Bronchus fibroblast of lung (primary cell): Measurements from ENCODE around the gene TAS2R42. TPM values are rescaled to one million over a fixed set of nuclear protein-coding genes. Genes with fewer than 3 reads are reported as not detected.

Source experiments
- total RNA-seq: library from RNA; depleted of rRNA; stranded (reverse); fragments of >200 nt; gene quantifications from 2 replicates; pipeline ENCODE4 v1.2.3, GENCODE V29; 2015

The TAS2R42 gene
- not detected in 2 replicates for total RNA-seq

GRCh38 chr12:11186837-11187236 is at the start of gene TAS2R42:
Gene TAS2R42, minus strand, starts transcription at chr12:11186937. Its CDS starts 0 bp downstream, at chr12:11186937.

GRCh38 chr12:11171145-11171968 is 15.4 kb downstream of the TAS2R42 start, which contains the start of gene SMIM10L1:
Gene SMIM10L1, plus strand, starts transcription at chr12:11171194. Its CDS starts 163 bp downstream, at chr12:11171357.

Other genes starting within 250 kb of the TAS2R42 start
- gene TAS2R14, start 247.7 kb downstream of the TAS2R42 start, total RNA-seq = 0.15 and 1.0 TPM in 2 replicates
- not detected in 2 replicates for gene TAS2R50, start 200.0 kb downstream of the TAS2R42 start, total RNA-seq
- under 0.01 TPM in 1 of 2 replicates, not detected in the other for gene TAS2R20, start 188.6 kb downstream of the TAS2R42 start, total RNA-seq
- 0.30 TPM in 1 of 2 replicates, not detected in the other for gene TAS2R19, start 164.3 kb downstream of the TAS2R42 start, total RNA-seq
- gene TAS2R31, start 155.5 kb downstream of the TAS2R42 start, total RNA-seq = 0.15 and 0.17 TPM in 2 replicates
- gene TAS2R46, start 124.6 kb downstream of the TAS2R42 start, total RNA-seq = not detected in 2 replicates
- gene TAS2R43, start 94.6 kb downstream of the TAS2R42 start, total RNA-seq = 0.15 TPM in 1 of 2 replicates, not detected in the other
- gene TAS2R30, start 52.3 kb downstream of the TAS2R42 start, total RNA-seq = under 0.01 TPM in 1 of 2 replicates, not detected in the other
- gene SMIM10L1, start 15.7 kb downstream of the TAS2R42 start, total RNA-seq = 5.5 and 5.7 TPM in 2 replicates
- gene PRB3, start 82.8 kb upstream of the TAS2R42 start, total RNA-seq = not detected in 2 replicates
- gene PRB4, start 123.5 kb upstream of the TAS2R42 start, total RNA-seq = not detected in 2 replicates
- gene PRB2, start 208.6 kb upstream of the TAS2R42 start, total RNA-seq = not detected in 2 replicates